Activated naive CD4-positive, alpha-beta T cell treated with Interleukin-2 at 50 U/mL for 16 hours (primary cell): ENCODE measurements around the gene CLPTM1.

Experiments used
- DNase-seq: peaks from one replicate; pipeline ENCODE4 v3.0.0-alpha.2; 2020

Gene CLPTM1

DNA sequence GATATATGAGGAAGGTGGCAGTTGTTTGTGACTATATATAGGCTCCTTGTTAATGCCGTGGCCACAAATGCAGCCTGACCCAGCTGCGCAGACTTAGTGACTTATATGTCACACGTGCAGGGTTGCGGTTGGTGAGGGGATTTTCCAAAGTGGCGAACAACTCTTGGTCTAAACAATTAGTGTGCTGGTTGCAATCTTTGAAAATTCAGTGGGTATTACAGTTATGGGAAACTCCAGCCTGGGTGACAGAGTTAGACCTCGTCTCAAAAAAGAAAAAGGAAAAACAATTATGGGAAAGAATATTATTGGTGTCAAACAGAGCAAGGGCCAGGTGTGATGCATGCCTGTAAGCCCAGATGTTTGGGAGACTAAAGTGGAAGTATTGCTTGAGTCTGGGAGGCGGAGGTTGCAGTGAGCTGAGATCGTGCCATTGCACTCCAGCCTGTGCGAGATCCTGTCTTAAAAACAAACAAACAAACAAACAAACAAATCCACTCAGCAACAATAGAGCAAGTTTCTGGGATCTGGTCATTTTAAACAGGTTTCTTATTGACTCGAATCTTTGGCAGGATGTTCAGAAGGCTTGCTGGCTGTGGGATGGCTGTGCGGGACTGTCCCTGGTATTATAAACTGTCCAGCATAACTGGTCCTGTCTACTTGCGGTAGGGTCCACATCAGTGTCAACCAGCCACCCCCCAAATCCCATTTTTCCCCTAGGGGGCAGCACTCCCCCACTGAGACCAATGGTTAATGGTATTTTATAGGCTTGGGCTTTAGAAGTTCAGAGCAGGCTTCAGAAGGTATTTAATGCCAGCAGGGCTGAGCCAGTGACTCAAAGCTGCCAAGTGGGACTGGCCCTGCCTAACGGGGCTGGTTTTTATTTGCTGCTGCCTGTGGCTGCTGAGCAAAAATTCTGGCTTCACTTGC, 61.5 kb downstream of the CLPTM1 start:
- DNase-seq: peak; percentile 86

DNA sequence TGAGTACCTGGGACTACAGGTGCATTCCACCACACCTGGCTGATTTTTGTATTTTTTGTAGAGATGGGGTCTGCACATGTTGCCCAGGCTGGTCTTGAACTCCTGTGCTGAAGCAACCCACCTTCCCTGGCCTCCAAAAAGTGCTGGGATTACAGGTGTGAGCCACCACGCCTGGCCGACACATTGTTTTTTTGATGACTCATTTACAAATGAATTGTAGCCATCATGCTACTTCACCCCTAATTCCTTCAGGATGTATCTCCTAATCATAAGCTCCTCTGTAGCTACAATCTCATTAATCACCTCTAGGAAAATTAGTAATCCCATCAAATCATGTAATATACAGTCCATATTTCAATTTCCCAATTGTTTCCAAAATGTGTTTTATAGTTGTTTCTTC, 64.0 kb downstream of the CLPTM1 start:
- no peak for DNase-seq

DNA sequence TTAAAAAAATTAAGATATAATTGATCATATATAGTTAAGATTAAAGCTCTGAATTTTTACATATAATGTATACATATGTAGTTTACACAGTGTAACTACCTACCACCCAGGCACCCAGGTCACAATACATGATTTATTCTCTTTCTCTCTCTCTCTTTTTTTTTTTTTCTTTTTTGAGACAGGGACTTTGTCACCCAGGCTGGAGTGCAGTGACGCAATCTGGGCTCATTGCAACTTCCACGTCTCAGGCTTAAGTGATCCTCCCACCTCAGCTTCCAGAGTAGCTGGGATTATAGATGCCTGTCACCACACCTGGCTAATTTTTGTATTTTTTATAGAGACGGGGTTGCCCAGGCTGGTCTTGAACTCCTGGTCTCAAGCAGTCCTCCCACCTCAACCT, 64.9 kb downstream of the CLPTM1 start:
- no peak for DNase-seq

DNA sequence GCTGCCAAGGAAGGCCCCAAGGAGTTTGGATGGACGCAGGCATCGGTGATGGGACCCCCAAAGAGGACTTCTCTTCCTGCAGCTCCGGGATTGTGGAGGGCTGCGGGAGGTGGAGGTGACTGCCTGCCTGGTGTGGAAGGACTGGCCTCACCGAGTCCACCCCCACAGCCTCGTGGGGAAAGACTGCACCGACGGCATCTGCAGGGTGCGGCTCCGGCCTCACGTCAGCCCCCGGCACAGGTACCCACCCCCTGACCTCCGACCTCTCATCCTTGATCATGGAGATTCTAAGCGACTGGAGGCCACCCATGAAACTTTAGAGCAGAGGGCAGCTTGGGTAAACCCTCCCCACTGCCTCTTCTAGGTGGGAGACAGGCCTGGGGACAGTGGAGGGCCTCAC, 66.8 kb downstream of the CLPTM1 start:
- no peak for DNase-seq

DNA sequence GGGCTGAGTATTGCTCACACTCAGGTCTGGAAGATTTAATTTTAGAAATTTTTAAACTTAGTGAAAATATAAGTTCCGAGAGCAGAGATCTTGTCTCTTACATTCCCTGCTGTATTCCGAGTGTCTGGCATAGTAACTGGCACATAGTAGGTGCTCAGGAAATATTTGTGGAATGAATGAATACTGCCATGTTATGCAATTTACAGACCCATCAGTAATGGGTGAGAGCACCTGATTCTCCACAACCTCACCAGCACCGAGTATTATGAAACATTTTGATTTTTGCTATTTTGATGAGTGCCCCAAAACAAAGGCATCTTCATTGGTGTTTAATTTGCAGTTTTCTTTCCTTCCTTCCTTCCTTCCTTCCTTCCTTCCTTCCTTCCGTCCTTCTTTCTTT, 67.9 kb downstream of the CLPTM1 start:
- DNase-seq: no peak

DNA sequence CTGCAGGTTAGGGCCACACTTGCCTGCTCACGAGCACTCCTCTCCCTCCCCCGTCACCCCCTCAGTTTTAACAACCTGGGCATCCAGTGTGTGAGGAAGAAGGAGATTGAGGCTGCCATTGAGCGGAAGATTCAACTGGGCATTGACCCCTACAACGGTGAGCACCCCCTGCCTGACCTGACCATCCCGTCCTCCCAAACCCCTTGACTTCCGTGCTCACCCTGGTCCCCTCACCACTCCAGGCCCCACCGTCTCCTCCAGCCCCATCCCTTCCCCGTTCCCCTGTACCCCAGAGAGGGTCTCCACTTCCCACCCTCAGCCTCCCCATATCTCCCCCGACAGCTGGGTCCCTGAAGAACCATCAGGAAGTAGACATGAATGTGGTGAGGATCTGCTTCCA, 70.1 kb downstream of the CLPTM1 start:
- DNase-seq: no peak

DNA sequence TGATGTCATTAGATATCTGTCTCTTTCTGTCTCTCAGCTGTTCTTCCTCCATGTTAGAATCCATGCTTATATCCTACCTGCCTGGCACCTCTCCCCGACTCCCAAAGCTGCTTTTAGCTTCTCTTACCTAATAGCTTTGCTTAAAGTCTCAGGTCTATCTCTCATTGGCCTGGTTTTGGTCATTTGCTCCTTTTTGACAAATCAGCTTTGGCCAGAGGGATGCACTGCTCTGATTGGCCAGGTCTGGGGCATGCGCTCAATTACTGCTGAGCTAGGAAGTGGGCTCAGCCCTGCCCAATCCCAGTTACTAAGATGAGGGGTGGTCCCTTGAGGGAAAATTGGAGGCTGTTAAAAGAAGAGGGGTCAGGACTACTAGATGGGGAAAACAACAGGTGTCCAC, 72.2 kb downstream of the CLPTM1 start:
- no peak for DNase-seq

- DNase-seq: no peak
Measured at GRCh38 chr19:45030825-45031224, 75.6 kb downstream of the CLPTM1 start.

- DNase-seq: no peak
Measured at GRCh38 chr19:45032421-45032820, 77.2 kb downstream of the CLPTM1 start.

DNA sequence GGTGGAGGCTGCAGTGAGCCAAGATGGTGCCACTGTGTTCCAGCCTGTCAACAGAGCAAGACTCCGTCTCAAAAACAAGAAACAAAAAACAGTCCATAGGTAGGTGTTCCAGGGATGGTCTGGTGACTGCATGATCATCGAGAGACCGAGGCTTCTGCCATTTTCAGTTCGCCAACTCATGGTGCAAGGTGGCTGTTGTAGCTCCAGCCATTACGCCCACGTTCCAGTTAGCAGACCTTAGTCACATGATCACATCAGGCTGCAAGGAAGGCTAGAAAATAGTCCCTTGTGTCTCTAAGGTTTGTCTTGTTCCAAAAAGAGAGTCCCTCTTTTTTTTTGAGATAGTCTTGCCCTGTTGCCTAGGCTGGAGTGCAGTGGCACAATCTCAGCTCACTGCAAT, 80.6 kb downstream of the CLPTM1 start:
- DNase-seq: no peak

- DNase-seq: no peak
Measured at GRCh38 chr19:45037393-45038169, 82.4 kb downstream of the CLPTM1 start.

- DNase-seq: peak; percentile 89
Measured at GRCh38 chr19:45038931-45039893, 84.0 kb downstream of the CLPTM1 start, which contains the start of gene CLASRP. CLASRP (plus strand) TSS chr19:45039045; CDS start chr19:45040213, 1,168 bp downstream.

DNA sequence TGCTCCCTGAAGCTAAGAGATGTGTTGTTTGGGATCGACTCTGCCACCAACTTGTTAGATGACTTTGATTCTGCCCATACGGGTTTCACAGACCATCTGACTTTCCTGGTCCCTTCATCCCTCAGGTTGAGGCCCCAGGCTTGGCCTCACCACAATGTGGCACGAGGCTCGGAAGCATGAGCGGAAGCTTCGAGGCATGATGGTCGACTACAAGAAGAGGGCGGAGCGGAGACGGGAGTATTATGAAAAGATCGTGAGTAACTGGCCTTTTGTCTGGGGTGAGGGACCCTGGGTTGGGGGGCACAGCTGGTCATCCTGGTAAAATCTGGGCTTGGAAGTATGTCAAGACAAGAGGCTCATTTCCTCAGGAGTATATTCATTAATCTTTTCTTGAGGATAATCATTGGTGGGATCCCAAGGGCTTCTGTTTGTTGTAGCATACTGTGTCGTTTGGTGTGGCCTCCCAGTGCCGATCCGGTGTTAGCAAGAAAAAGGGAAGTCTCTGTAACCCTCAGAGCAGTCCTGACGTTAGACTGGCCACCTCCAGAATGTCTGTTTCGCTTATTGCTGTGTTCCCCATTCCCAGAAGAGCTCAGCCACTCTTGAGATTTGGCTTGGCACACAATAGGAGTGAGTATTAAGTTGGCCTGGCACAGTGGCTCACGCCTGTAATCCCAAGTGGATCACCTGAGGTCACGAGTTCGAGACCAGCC, 85.0 kb downstream of the CLPTM1 start:
- DNase-seq: no peak

- DNase-seq: no peak
Measured at GRCh38 chr19:45041125-45041524, 85.9 kb downstream of the CLPTM1 start.
